ENCODE results near the gene GALNT18. TPM values are rescaled to one million over a fixed set of nuclear protein-coding genes. Genes with fewer than 3 reads are reported as not detected.

The GALNT18 gene
- polyA plus RNA-seq, 1 donor (not counting 4 experiments of a cell fraction or from before 2014, with no cell fraction given), result 27.2 TPM

GRCh38 chr11:11496879-11497278 is 124.9 kb downstream of the GALNT18 start:
- dilution Hi-C loops (cut with MboI; ENCODE audit: extremely low pct_ligation_motif_present, low sequenced_read_pairs), result no loop called here
- no peak for FAIRE-seq

GRCh38 chr11:11494348-11494747 is 127.5 kb downstream of the GALNT18 start:
- H3K4me2 ChIP-seq (ENCODE audit: control insufficient read depth, extremely low read depth, insufficient read depth, low read depth, low read length), result no peak overlapping the region
- no peak for TF ChIP-seq CTCF (optimal IDR thresholded peaks at IDR 0.05 in 1 of 3, IDR thresholded peaks at IDR 0.05 in 1 of 3, conservative IDR thresholded peaks at IDR 0.05 in 1 of 3; ENCODE audit: extremely low read depth in 1 of 3, insufficient read depth in 2 of 3, low read length in 3 of 3)
- no peak for TF ChIP-seq EZH2 (IDR thresholded peaks at IDR 0.05; ENCODE audit: low read length)
- no peak overlapping the region for H3K4me3 ChIP-seq (ENCODE audit: control insufficient read depth in 2 of 3, extremely low read depth in 1 of 3, insufficient read depth in 2 of 3, low read depth in 1 of 3, low read length in 3 of 3)
- no peak overlapping the region for H2AFZ ChIP-seq (ENCODE audit: control insufficient read depth, low read length)
- no peak overlapping the region for H3K9ac ChIP-seq (ENCODE audit: control insufficient read depth, extremely low read depth, insufficient read depth, low read length)
- no peaks in the 10 kb centered on the region for H4K20me1 ChIP-seq (ENCODE audit: control insufficient read depth, extremely low read depth, insufficient read depth, low read length)
- no peaks in the 10 kb centered on the region for H3K9me3 ChIP-seq (ENCODE audit: control insufficient read depth, low read depth, low read length)
- peaks cover 15% of the 10 kb centered on the region for H3K79me2 ChIP-seq (ENCODE audit: control insufficient read depth, insufficient read depth, low read length)
- FAIRE-seq, result no peak
- DNase-seq (ENCODE audit: low read depth, low spot score), result no peak
- no peaks in the 10 kb centered on the region for H3K4me1 ChIP-seq (ENCODE audit: control insufficient read depth, extremely low read depth, insufficient read depth, low read length)
- no peaks in the 10 kb centered on the region for H3K27me3 ChIP-seq (ENCODE audit: control insufficient read depth, extremely low read depth, insufficient read depth, low read length)
- no peak overlapping the region for H3K27ac ChIP-seq (ENCODE audit: control insufficient read depth, insufficient read depth, low read length)
- no peaks in the 10 kb centered on the region for H3K9me1 ChIP-seq (ENCODE audit: control insufficient read depth, extremely low read depth, insufficient read depth, low read length)
- dilution Hi-C loops (cut with MboI; ENCODE audit: extremely low pct_ligation_motif_present, low sequenced_read_pairs), result no loop called here
- no peaks in the 10 kb centered on the region for H3K36me3 ChIP-seq (ENCODE audit: control insufficient read depth in 2 of 2, extremely low read depth in 1 of 2, insufficient read depth in 2 of 2, low read length in 2 of 2)

More at GRCh38 chr11:11496879-11497278, 124.9 kb downstream of the GALNT18 start:
- Histone ChIP-seq H4K20me1 (ENCODE audit: control insufficient read depth, extremely low read depth, insufficient read depth, low read length) (no peaks in the 10 kb centered on the region), H3K79me2 (ENCODE audit: control insufficient read depth, insufficient read depth, low read length) (peaks cover 17% of the 10 kb centered on the region), H3K27ac (ENCODE audit: control insufficient read depth, insufficient read depth, low read length) (no peak overlapping the region), H3K4me1 (ENCODE audit: control insufficient read depth, extremely low read depth, insufficient read depth, low read length) (peaks cover 10% of the 10 kb centered on the region), H3K9me1 (ENCODE audit: control insufficient read depth, extremely low read depth, insufficient read depth, low read length) (no peaks in the 10 kb centered on the region), H3K4me3 (ENCODE audit: control insufficient read depth in 2 of 3, extremely low read depth in 1 of 3, insufficient read depth in 2 of 3, low read depth in 1 of 3, low read length in 3 of 3) (no peak overlapping the region), H3K36me3 (ENCODE audit: control insufficient read depth in 2 of 2, extremely low read depth in 1 of 2, insufficient read depth in 2 of 2, low read length in 2 of 2) (no peaks in the 10 kb centered on the region), H3K27me3 (ENCODE audit: control insufficient read depth, extremely low read depth, insufficient read depth, low read length) (no peaks in the 10 kb centered on the region), H3K9ac (ENCODE audit: control insufficient read depth, extremely low read depth, insufficient read depth, low read length) (no peak overlapping the region), H3K9me3 (ENCODE audit: control insufficient read depth, low read depth, low read length) (no peaks in the 10 kb centered on the region), H3K4me2 (ENCODE audit: control insufficient read depth, extremely low read depth, insufficient read depth, low read depth, low read length) (no peak overlapping the region), H2AFZ (ENCODE audit: control insufficient read depth, low read length) (no peak overlapping the region)
- DNase-seq (ENCODE audit: low read depth, low spot score), result no peak
- TF ChIP-seq EZH2 (IDR thresholded peaks at IDR 0.05; ENCODE audit: low read length), result no peak
- TF ChIP-seq CTCF (optimal IDR thresholded peaks at IDR 0.05 in 1 of 3, IDR thresholded peaks at IDR 0.05 in 1 of 3, conservative IDR thresholded peaks at IDR 0.05 in 1 of 3; ENCODE audit: extremely low read depth in 1 of 3, insufficient read depth in 2 of 3, low read length in 3 of 3), result no peak

Data from keratinocyte (primary cell).